ENCODE measurements around the gene SH3RF1.

Gene SH3RF1

DNA sequence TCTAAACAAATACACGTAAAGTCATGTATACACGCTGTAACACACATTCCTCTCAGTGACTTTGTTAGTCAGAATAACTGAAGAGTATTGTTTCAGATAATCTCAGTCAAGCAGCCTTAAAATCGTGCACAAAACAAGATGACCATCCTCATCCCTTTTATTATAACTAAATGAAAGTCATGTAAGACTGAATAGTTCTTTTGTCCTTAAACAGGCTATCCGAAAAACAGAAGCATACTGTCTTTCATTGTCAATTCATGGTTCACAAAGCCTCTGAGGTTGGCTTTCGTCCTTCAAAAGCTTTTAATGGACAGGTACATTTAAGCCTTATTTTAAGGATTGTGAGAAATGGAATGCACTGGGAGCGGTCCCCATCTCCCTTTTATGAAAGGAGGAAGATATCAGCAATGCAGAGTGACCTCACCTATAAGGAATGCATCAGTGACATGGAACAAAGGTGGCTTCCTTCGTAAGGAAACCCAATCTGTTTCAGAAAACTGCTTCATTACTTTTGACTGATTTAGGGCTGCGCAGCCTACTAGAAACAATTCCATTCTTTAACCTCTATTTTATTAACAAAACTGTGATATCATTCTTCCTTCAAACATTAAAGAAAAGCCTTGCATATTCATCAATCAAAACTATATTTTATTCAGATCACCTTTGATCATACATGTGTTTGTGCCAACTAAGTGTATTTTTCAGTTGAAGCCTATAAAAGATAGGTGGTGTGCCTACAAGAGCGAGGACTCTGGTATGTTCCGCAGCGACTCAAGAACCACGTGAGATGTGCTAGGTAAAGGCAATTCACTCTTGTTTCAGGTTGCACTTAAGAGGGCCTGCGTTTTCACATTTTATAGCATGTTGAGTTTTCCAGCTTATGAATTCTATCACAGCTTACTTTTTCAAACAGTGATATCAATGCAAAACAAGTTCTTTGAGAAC, 19.2 kb downstream of the SH3RF1 start:
- DNase-seq (ENCODE audit: low read depth): peak; percentile 43
- H3K4me3 ChIP-seq (replicated peaks; ENCODE audit: low read depth, low read length): no peak overlapping the region
- TF ChIP-seq, protein P1, sequence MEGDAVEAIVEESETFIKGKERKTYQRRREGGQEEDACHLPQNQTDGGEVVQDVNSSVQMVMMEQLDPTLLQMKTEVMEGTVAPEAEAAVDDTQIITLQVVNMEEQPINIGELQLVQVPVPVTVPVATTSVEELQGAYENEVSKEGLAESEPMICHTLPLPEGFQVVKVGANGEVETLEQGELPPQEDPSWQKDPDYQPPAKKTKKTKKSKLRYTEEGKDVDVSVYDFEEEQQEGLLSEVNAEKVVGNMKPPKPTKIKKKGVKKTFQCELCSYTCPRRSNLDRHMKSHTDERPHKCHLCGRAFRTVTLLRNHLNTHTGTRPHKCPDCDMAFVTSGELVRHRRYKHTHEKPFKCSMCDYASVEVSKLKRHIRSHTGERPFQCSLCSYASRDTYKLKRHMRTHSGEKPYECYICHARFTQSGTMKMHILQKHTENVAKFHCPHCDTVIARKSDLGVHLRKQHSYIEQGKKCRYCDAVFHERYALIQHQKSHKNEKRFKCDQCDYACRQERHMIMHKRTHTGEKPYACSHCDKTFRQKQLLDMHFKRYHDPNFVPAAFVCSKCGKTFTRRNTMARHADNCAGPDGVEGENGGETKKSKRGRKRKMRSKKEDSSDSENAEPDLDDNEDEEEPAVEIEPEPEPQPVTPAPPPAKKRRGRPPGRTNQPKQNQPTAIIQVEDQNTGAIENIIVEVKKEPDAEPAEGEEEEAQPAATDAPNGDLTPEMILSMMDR (IDR thresholded peaks at IDR 0.05; ENCODE audit: low read length, missing control alignments): no peak

DNA sequence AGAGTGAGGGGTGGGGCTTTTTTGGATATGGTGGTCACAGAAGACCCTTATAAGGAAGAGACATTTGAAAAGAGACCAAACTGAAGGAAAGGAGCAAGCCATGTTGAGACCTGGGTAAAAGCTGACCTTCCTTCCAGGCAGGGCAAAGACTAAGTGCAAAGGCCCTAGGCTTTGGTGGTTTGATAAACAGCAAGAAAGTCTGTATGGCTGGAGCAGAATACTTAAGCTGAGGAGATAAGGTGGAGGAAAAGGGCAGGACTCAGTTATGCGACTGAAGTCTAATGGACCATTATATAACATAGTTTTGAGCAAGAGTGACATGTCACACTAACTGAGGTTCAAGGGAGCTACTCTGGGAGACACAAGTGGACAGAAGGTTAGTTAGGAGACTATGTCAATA, 20.0 kb downstream of the SH3RF1 start:
- no peak overlapping the region for H3K4me3 ChIP-seq (replicated peaks; ENCODE audit: low read depth, low read length)
- DNase-seq (ENCODE audit: low read depth): no peak
- TF ChIP-seq, protein P1 (IDR thresholded peaks at IDR 0.05; ENCODE audit: low read length, missing control alignments): no peak

DNA sequence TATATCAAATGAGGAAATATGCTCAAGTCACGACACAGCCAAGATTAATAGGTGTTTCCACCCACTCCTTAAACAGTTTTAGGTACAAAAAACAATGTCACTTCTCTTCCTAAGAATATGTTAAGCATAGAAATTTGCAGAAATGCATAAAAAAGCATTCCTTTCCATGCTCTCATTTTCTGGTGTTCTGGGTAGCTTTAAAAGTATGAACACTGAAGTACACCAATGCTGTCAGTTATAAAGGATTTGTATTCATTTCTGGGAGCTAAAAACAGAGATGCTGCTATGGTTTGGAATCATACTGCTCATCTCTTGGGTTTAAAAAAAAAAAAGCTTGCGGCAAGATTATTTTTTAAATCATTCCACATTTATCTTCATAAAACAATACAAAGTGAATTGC, 20.8 kb downstream of the SH3RF1 start:
- no peak overlapping the region for H3K4me3 ChIP-seq (replicated peaks; ENCODE audit: low read depth, low read length)
- DNase-seq (ENCODE audit: low read depth): no peak
- TF ChIP-seq, protein P1 (IDR thresholded peaks at IDR 0.05; ENCODE audit: low read length, missing control alignments): no peak

DNA sequence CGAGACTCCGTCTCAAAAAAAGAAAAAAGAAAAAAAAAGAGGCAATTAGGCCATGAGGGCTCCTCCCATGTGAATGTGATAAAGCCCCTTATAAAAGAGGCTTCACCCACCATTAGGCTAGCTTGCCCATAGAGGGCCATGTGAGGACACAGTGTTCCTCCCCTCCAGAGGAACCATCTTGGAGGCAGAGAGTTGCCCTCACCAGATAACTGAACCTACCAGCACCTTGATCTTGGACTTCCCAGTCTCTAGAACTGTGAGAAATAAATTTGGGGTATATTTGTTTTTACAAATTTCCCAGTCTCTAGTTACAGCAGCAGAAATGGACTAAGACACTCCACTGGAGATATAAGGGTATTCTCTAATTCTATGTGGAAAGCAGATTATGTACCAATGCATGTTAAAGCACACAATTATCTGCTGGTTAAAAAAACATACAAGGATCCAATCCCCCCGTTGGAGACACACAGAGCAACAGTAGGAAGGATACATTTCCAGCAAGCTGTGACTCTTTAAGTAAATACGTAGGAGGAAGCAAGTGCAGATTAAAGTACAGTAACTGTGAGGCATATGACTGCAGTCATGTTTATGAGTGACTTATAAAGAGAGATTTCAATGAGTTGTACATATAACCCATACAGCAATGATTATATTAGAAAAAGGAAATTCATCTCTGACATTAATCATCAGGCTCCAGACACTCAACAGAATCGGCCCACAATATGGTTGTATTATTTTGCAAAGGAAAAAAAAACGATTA, 21.4 kb downstream of the SH3RF1 start:
- TF ChIP-seq, protein P1 (IDR thresholded peaks at IDR 0.05; ENCODE audit: low read length, missing control alignments): no peak

DNA sequence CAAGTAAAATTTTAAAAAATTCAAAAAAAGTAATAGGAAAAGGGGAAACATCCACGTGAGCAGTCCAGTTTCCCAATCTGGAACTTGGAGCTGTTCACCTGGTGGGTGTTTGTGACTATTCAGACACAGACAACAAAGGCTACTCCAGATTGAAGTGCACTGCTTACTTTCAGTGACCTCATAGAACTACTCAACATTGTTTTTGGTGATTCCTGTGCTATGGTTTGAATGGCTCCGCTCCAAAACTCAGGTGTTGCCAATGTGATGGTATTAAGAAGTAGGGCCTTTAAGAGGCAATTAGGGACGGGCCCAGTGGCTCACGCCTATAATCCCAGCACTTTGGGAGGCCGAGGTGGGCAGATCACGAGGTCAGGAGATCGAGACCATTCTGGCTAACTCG, 22.1 kb downstream of the SH3RF1 start:
- DNase-seq (ENCODE audit: low read depth): no peak
- TF ChIP-seq, protein P1 (IDR thresholded peaks at IDR 0.05; ENCODE audit: low read length, missing control alignments): no peak
- no peak overlapping the region for H3K4me3 ChIP-seq (replicated peaks; ENCODE audit: low read depth, low read length)

More for the DNA sequence above, 21.4 kb downstream of the SH3RF1 start:
- no peak overlapping the region for H3K4me3 ChIP-seq (replicated peaks; ENCODE audit: low read depth, low read length)
- peak; percentile 64 for DNase-seq (ENCODE audit: low read depth)

DNA sequence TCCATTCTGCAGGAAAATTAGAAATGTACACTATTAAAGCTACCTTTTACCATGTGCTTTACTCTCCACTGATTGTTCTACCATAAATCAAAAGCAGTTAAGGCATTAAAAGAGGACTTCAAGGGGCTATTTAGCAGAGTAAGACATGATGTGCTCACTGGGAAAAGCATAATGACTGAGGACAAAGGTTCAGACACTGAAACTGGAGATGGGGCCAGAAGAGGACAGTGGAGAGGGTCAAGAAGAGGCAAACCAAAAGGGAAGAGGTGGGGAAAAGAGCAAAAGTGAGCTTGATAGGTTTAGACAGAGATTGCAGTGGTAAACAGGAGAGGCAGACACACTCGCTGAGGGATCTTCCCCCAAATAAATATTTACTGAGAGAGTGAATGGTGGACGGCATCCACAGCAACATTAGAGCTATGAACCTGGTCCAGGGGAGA, 23.8 kb downstream of the SH3RF1 start:
- TF ChIP-seq, protein P1 (IDR thresholded peaks at IDR 0.05; ENCODE audit: low read length, missing control alignments): no peak
- H3K4me3 ChIP-seq (replicated peaks; ENCODE audit: low read depth, low read length): no peak overlapping the region
- no peak for DNase-seq (ENCODE audit: low read depth)

Measured in fibroblast of pulmonary artery (primary cell).